H1 (cell line): ENCODE data around the gene NLRP3. TPM values are rescaled to one million over a fixed set of nuclear protein-coding genes. Genes with fewer than 3 reads are reported as not detected.

Experiments used
- CTCF ChIA-PET: fragments of 300-600 bp; sonication (Branson Sonifier 250); formaldehyde crosslinking; loops from one replicate; lab custom pipeline; 2021; ENCODE audit not compliant: partially characterized antibody; lab: Charles Lee
- POLR2A ChIA-PET: fragments of 300-600 bp; sonication (Branson Sonifier 250); formaldehyde crosslinking; loops from one replicate; lab custom pipeline; 2021; ENCODE audit warnings: inconsistent platforms; ENCODE audit not compliant: partially characterized antibody; lab: Charles Lee
- DNase-seq, 2 experiments: peaks; one replicate each; pipeline versions ENCODE4 v3.0.0 to v3.0.0-alpha.2; 2010 to 2022; ENCODE audit warnings: low spot score in 2 of 2, low read depth in 1 of 2, mixed read lengths in 1 of 2
- FAIRE-seq: peaks from 2 replicates; lab custom pipeline; 2011; peaks lifted over from hg19 to GRCh38; lab: Jason Lieb, UNC
- H2AFZ ChIP-seq: 2 replicates; pipeline ENCODE4 v1.8.1; 2012; ENCODE audit warnings: low read length, inconsistent platforms
- H2AK5ac ChIP-seq: 2 replicates; pipeline ENCODE4 v1.6.1; 2013; ENCODE audit warnings: low read depth, low read length
- H2BK120ac ChIP-seq: replicated peaks from 2 replicates; pipeline ENCODE3; 2013; ENCODE audit warnings: low read depth, low read length, inconsistent platforms
- H2BK12ac ChIP-seq: 2 replicates; pipeline ENCODE4 v1.6.1; 2013; ENCODE audit warnings: low read depth, low read length
- H2BK15ac ChIP-seq: 2 replicates; pipeline ENCODE4 v1.6.1; 2013; ENCODE audit warnings: low read length
- H2BK20ac ChIP-seq: 2 replicates; pipeline ENCODE4 v1.6.1; 2013; ENCODE audit warnings: low read length
- H2BK5ac ChIP-seq: 2 replicates; pipeline ENCODE4 v1.6.1; 2013; ENCODE audit warnings: low read depth, low read length
- H3K14ac ChIP-seq: 2 replicates; pipeline ENCODE4 v1.6.1; 2013; ENCODE audit warnings: inconsistent platforms; ENCODE audit not compliant: insufficient read length
- H3K18ac ChIP-seq: 2 replicates; pipeline ENCODE4 v1.6.1; 2013; ENCODE audit warnings: low read length; ENCODE audit errors: extremely low read depth
- H3K23ac ChIP-seq: 2 replicates; pipeline ENCODE4 v1.6.1; 2013; ENCODE audit warnings: inconsistent platforms; ENCODE audit not compliant: insufficient read length
- H3K23me2 ChIP-seq: 2 replicates; pipeline ENCODE4 v1.6.1; 2013; ENCODE audit warnings: low read depth, low read length
- H3K27ac ChIP-seq: 2 replicates; pipeline ENCODE4 v1.6.1; 2011; ENCODE audit warnings: low read depth, low read length, inconsistent platforms
- H3K27me3 ChIP-seq, 4 experiments: replicated peaks in 1 of 4; 1 replicate in 1 of 4; 2 replicates in 3 of 4; pipeline versions ENCODE4 v1.6.1 to v1.8.1; 2011 to 2013; ENCODE audit warnings: low read length in 3 of 4, mild to moderate bottlenecking in 3 of 4, inconsistent platforms in 2 of 4, mixed read lengths in 2 of 4, moderate library complexity in 1 of 4; ENCODE audit not compliant: control insufficient read depth in 3 of 4, insufficient read depth in 3 of 4; ENCODE audit errors: extremely low read depth in 1 of 4
- H3K36me3 ChIP-seq, 4 experiments: 2 replicates each; pipeline versions ENCODE4 v1.6.1 to v1.8.1; 2011 to 2013; ENCODE audit warnings: mild to moderate bottlenecking in 4 of 4, low read length in 3 of 4, moderate library complexity in 2 of 4, control low read depth in 1 of 4, inconsistent platforms in 1 of 4; ENCODE audit not compliant: insufficient read depth in 4 of 4, control insufficient read depth in 2 of 4
- H3K4ac ChIP-seq: replicated peaks from 2 replicates; pipeline ENCODE3; 2013; ENCODE audit warnings: low read length, low read depth, mixed read lengths, inconsistent platforms; ENCODE audit not compliant: insufficient read length
- H3K4me1 ChIP-seq, 4 experiments: replicated peaks in 1 of 4; 1 replicate in 1 of 4; 2 replicates in 3 of 4; pipeline versions ENCODE4 v1.6.1 to v1.8.1; 2011 to 2013; ENCODE audit warnings: low read length in 3 of 4, inconsistent platforms in 2 of 4, mixed read lengths in 1 of 4; ENCODE audit not compliant: insufficient read depth in 4 of 4, control insufficient read depth in 3 of 4
- H3K4me2 ChIP-seq, 2 experiments: 2 replicates each; pipeline versions ENCODE4 v1.6.1 to v1.8.1; 2011 to 2013; ENCODE audit warnings: low read depth in 2 of 2, low read length in 2 of 2, control low read depth in 1 of 2, inconsistent platforms in 1 of 2, mild to moderate bottlenecking in 1 of 2; ENCODE audit not compliant: insufficient read depth in 1 of 2
- H3K4me3 ChIP-seq, 4 experiments: fragments of 200-600, 300-600 bp in 1 of 4; sonication (generic), shearing (Covaris generic), sonication (Bioruptor Twin) in 1 of 4; 2 replicates each; pipeline versions ENCODE4 v1.5.1 to v1.8.1; 2011 to 2016; ENCODE audit warnings: low read length in 4 of 4, low read depth in 3 of 4, control low read depth in 2 of 4, inconsistent platforms in 2 of 4, mild to moderate bottlenecking in 2 of 4, mixed read lengths in 1 of 4, moderate library complexity in 1 of 4; ENCODE audit not compliant: insufficient read depth in 2 of 4; ENCODE audit errors: extremely low read depth in 1 of 4
- H3K56ac ChIP-seq: replicated peaks from 2 replicates; pipeline ENCODE3; 2013; ENCODE audit warnings: low read depth, mild to moderate bottlenecking, mixed read lengths, low read length, inconsistent platforms; ENCODE audit not compliant: insufficient read length
- H3K79me1 ChIP-seq: 2 replicates; pipeline ENCODE4 v1.6.1; 2013; ENCODE audit warnings: low read depth, low read length, control low read depth
- H3K79me2 ChIP-seq, 2 experiments: 2 replicates each; pipeline versions ENCODE4 v1.6.1 to v1.8.1; 2012 to 2013; ENCODE audit warnings: low read length in 2 of 2, mild to moderate bottlenecking in 2 of 2, inconsistent platforms in 1 of 2; ENCODE audit not compliant: insufficient read depth in 2 of 2, control insufficient read depth in 1 of 2
- H3K9ac ChIP-seq, 4 experiments: replicated peaks in 1 of 4; 1 replicate in 1 of 4; 2 replicates in 3 of 4; pipeline versions ENCODE4 v1.6.1 to v1.8.1; 2011 to 2013; ENCODE audit warnings: low read depth in 3 of 4, low read length in 3 of 4, control low read depth in 2 of 4, mild to moderate bottlenecking in 2 of 4, moderate library complexity in 2 of 4, inconsistent platforms in 1 of 4; ENCODE audit errors: extremely low read depth in 1 of 4
- H3K9me3 ChIP-seq, 2 experiments: 2 replicates each; pipeline versions ENCODE4 v1.6.1 to v1.8.1; 2012 to 2013; ENCODE audit warnings: mild to moderate bottlenecking in 2 of 2, moderate library complexity in 2 of 2, control low read depth in 1 of 2, inconsistent platforms in 1 of 2, low read depth in 1 of 2, low read length in 1 of 2, mixed read lengths in 1 of 2; ENCODE audit not compliant: insufficient read depth in 2 of 2
- H4K20me1 ChIP-seq, 2 experiments: replicated peaks in 1 of 2; 2 replicates each; pipeline versions ENCODE3 to v1.8.1; 2011 to 2013; ENCODE audit warnings: inconsistent platforms in 2 of 2, low read length in 2 of 2, mild to moderate bottlenecking in 1 of 2; ENCODE audit not compliant: insufficient read depth in 2 of 2, control insufficient read depth in 1 of 2
- H4K5ac ChIP-seq: 2 replicates; pipeline ENCODE4 v1.6.1; 2013; ENCODE audit warnings: low read length, low read depth, mixed read lengths, inconsistent platforms; ENCODE audit not compliant: insufficient read length
- H4K8ac ChIP-seq: 2 replicates; pipeline ENCODE4 v1.8.0; 2013; ENCODE audit warnings: mild to moderate bottlenecking, moderate library complexity, low read length, inconsistent platforms; ENCODE audit not compliant: insufficient read depth; ENCODE audit errors: extremely low read depth
- H4K91ac ChIP-seq: replicated peaks from 2 replicates; pipeline ENCODE3; 2013; ENCODE audit warnings: low read length, mixed read lengths, inconsistent platforms; ENCODE audit not compliant: insufficient read length
- EP300 ChIP-seq, 2 experiments: IDR thresholded peaks; 1 replicate in 1 of 2; 2 replicates in 1 of 2; pipeline ENCODE4 v1.6.1; 2011 to 2012; ENCODE audit warnings: low read depth in 2 of 2, low read length in 2 of 2, mild to moderate bottlenecking in 2 of 2, borderline replicate concordance in 1 of 2, inconsistent platforms in 1 of 2, moderate library complexity in 1 of 2
- MAFK ChIP-seq: IDR thresholded peaks from 2 replicates; pipeline ENCODE4 v1.6.1; 2012; ENCODE audit warnings: low read depth, mild to moderate bottlenecking, improper control_type of control experiment, low read length
- POLR2A ChIP-seq, 2 experiments: IDR thresholded peaks; 1 replicate in 1 of 2; 2 replicates in 1 of 2; pipeline ENCODE4 v1.6.1; 2011; ENCODE audit warnings: low read depth in 2 of 2, low read length in 2 of 2, mild to moderate bottlenecking in 2 of 2; ENCODE audit errors: control extremely low read depth in 1 of 2
- SAP30 ChIP-seq: fragments of 300-600 bp; sonication (generic); IDR thresholded peaks from 2 replicates; pipeline ENCODE4 v1.7.1; 2012; ENCODE audit warnings: low read length, moderate library complexity, mild to moderate bottlenecking, inconsistent platforms; ENCODE audit not compliant: insufficient read depth, insufficient replicate concordance
- SP1 ChIP-seq: IDR thresholded peaks from 2 replicates; pipeline ENCODE4 v1.6.1; 2011; ENCODE audit warnings: low read depth, low read length
- TAF1 ChIP-seq: IDR thresholded peaks from 2 replicates; pipeline ENCODE4 v1.6.1; 2011; ENCODE audit warnings: mild to moderate bottlenecking, low read depth, low read length
- TCF12 ChIP-seq: IDR thresholded peaks from 2 replicates; pipeline ENCODE4 v1.6.1; 2011; ENCODE audit warnings: low read depth, mild to moderate bottlenecking, low read length
- TEAD4 ChIP-seq: IDR thresholded peaks from 2 replicates; pipeline ENCODE4 v1.6.1; 2012; ENCODE audit warnings: low read depth, low read length, inconsistent platforms, mixed read lengths
- whole genome bisulfite sequencing, 2 experiments: shearing (Covaris generic) in 1 of 2; methylation state at CpG; one replicate each; pipeline versions ENCODE4 v1.1.6 to v1.1.7; 2013 to 2015; ENCODE audit warnings: low lambda C conversion rate in 2 of 2, mixed read lengths in 2 of 2, inconsistent platforms in 1 of 2, low coverage in 1 of 2, missing lambda C conversion rate in 1 of 2; ENCODE audit not compliant: insufficient replicate concordance in 2 of 2, insufficient coverage in 1 of 2, insufficient read length in 1 of 2; ENCODE audit errors: extremely low coverage in 1 of 2, missing lambda C conversion rate in 1 of 2; 5-methylcytosine and 5-hydroxymethylcytosine counted together
- polyA plus RNA-seq, 7 experiments: library from polyadenylated mRNA; depleted of rRNA in 3 of 7; stranded (reverse) in 5 of 7; unstranded in 2 of 7; fragments of >200 nt in 5 of 7; fragments of 200-250 nt in 2 of 7; gene quantifications; 1 replicate in 5 of 7; 2 replicates in 1 of 7; 4 replicates in 1 of 7; pipeline versions ENCODE4 v1.2.1 to v1.2.3, GENCODE V29; 2011 to 2013; ENCODE audit warnings: missing spikeins in 2 of 7, mixed read lengths in 2 of 7
- total RNA-seq: library from RNA; stranded (reverse); fragmentation: NEBNext Ultra II Directional; extraction: Animal tissue kit (Norgen Biotek cat#: 25700); gene quantifications from 2 replicates; pipeline ENCODE4 v1.2.1, GENCODE V29; 2021

NLRP3 gene
- total and polyA plus RNA-seq, 2 of the 8 experiments (the other 6 are each of a cell fraction or from before 2014, with no cell fraction given) = 0.05 to 0.19 TPM

DNA sequence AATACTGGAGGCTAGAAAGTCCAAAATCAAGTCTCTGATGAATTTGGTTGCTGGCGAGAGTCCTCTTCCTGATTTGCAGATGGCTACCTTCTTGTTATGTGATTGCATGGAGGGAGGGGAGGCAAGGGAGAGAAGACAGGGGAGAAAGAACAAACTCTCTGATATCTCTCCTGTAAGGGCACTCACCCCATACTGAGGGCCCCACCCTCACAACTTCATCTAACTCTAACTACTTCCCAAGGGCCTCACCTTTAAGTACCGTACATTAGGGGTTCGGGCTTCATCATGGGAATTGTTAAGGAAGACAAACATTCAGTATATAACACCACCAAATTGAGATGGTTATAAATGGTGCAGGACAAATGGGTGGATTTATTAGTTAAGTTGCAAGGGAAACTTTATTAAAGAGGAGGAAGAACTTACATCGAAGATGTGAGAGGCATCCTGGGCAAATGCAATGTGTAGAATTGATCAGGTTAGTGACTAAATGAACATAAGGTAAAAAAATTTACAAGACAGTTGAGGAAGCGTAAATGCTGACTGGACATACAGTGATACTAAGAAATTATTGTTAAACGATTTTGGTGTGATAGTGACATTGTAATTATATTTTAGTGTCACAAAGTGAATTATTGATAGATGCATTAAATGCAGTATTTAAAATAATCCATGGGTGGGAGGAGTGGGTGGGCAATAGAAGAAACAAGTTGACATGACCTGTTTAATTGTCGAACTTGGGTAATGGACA, 31.4 kb downstream of the NLRP3 start:
- no peaks in the 10 kb centered on the region for H3K36me3 ChIP-seq
- no peak overlapping the region for H3K14ac ChIP-seq
- no peak for FAIRE-seq
- peak overlapping the region; percentile 27 to 58 (median 37); a peak in 6 of 8 replicates for H3K4me3 ChIP-seq
- no peak overlapping the region for H3K4ac ChIP-seq
- H3K56ac ChIP-seq = no peak overlapping the region
- no peak for DNase-seq
- no peak overlapping the region for H2BK120ac ChIP-seq
- H4K91ac ChIP-seq = no peak overlapping the region
- ChIA-PET CTCF (interaction anchor here (1.1 to 2.7 kb wide), 5 partner anchors 14 to 86 kb away, joined by 3 to 11 read pairs (median 5); no protein-coding TSS in a partner anchor), POLR2A (interaction anchor here (1.5 kb wide), 1 partner anchor 13 kb away, joined by 5 read pairs; no protein-coding TSS in a partner anchor)
- H3K27ac ChIP-seq = no peak overlapping the region
- no peak overlapping the region for H2AFZ ChIP-seq
- no peaks in the 10 kb centered on the region for H3K9me3 ChIP-seq
- no peak overlapping the region for H2BK15ac ChIP-seq
- 88% methylated on average over 7 of the region's 7 CpGs; no CpG with 5 or more reads in 1 of the 2 experiments for WGBS, 2 experiments
- H3K23me2 ChIP-seq = peaks cover 2% of the 10 kb centered on the region
- no peak overlapping the region for H4K8ac ChIP-seq
- H2BK5ac ChIP-seq = no peak overlapping the region
- no peaks in the 10 kb centered on the region for H3K79me1 ChIP-seq
- peaks cover 0 to 4% (median 1%) of the 10 kb centered on the region in 4 experiments; a peak in 3 of 7 replicates for H3K4me1 ChIP-seq
- peak overlapping the region; percentile 74 to 76; a peak in 3 of 4 replicates for H3K4me2 ChIP-seq
- H4K5ac ChIP-seq = no peak overlapping the region
- no peak overlapping the region for H3K9ac ChIP-seq
- H3K27me3 ChIP-seq = no peaks in the 10 kb centered on the region
- H2BK20ac ChIP-seq = no peak overlapping the region
- no peak overlapping the region for H3K23ac ChIP-seq
- no peak for TF ChIP-seq EP300 (IDR thresholded peaks at IDR 0.05; ENCODE audit: borderline replicate concordance in 1 of 2, low read depth in 2 of 2, low read length in 2 of 2)
- no peak for TF ChIP-seq SP1
- TF ChIP-seq TAF1 = no peak
- no peak for TF ChIP-seq TCF12
- no peak for TF ChIP-seq TEAD4
- TF ChIP-seq POLR2A (IDR thresholded peaks at IDR 0.05; ENCODE audit: control extremely low read depth in 1 of 2, low read depth in 2 of 2, low read length in 2 of 2) = no peak
- TF ChIP-seq MAFK = 0 out of 2 replicates have a peak, but pooled peaks have one; percentile 8
- no peak for TF ChIP-seq SAP30
- H2AK5ac ChIP-seq = no peak overlapping the region
- no peak overlapping the region for H3K18ac ChIP-seq
- peaks cover 0 to 2% of the 10 kb centered on the region in 2 experiments for H4K20me1 ChIP-seq
- no peak overlapping the region for H2BK12ac ChIP-seq
- no peaks in the 10 kb centered on the region for H3K79me2 ChIP-seq
